CD4-positive, alpha-beta T cell treated with Interleukin-17A for 4 hours (primary cell): Measurements from ENCODE around the gene STK17B.
"Not testable (repeated sequence)": the region's sequence is repeated elsewhere in the genome, so short reads cannot be mapped to it uniquely, and the experiment has no call there.

ENCODE experiments used
- DNase-seq: peaks from one replicate; pipeline ENCODE4 v3.0.0-alpha.2; 2020; ENCODE audit warnings: mixed read lengths

Gene STK17B

DNA sequence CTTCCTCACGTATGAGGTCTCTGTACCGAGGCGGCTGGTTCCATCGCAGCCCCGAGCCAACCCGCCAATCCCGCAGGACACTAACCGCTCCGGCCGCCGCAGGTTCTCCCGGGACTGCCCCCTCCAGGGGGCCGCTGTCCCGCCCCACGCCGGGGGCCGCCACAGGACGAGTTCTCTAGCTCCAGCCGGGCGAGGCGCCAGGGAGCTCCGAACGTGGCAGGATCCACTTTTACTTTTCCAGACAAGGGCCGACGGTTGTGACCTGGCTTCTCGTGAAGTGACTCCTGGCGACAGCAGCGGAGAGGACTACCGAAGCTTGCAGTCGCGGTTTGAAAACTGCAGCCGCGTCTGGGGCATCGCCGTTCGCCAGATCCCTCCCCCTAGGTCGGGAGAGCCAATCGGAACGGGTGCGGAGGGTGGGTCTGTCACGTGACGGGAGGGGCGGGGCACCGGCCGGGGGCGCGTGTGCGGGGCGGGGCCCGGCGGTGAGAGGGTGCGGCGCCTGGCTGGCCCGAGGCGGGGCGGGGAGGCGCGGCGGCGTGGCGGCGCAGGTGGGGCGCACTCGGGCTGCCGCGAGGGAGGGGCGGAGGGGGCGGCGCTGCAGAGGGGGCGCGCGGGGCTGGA is at the start of gene STK17B:
Gene STK17B, minus strand, starts transcription at position 331 of the 624 bp plus-strand sequence. CDS start 8,195 bp downstream, outside the sequence.
- DNase-seq: peak; percentile 99

DNA sequence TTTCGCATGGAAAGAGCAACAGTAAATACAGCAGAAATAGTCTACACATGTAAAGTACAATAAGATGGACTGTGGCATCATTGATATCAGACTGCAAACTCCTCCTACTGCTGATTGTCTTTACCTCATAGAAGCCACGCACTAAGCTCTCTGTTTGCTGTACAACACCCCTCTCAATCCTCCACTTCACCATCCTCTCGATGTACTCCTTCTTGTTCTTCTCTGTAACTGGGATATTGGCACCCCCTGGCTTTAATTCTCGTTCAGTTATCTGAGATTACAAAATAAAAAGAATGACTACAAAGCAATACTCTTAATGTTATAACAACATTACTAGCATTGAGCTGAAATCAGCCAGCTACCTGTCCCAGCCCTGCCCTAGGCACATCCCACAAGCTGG is 49.3 kb upstream of the STK17B start:
- DNase-seq: peak; percentile 46

DNA sequence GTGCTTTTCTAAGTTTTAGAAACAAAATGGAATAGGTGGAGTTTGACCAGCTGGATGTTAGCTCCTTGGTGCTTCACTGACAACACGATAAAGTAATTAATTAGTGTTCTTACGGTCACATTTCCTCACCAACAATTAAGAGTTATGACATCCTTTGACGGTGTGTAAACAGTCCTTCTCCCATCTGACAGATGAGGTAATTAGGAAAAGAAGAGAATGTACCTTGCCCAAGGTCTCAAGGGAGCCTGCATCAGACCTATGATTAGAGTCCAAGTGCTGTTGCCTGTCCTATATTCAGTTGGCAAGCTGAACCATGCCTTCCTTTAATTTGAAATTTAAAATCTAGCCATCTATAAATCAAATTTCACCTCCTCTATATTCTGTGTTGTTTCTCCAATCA is 48.3 kb upstream of the STK17B start:
- DNase-seq: no peak

DNA sequence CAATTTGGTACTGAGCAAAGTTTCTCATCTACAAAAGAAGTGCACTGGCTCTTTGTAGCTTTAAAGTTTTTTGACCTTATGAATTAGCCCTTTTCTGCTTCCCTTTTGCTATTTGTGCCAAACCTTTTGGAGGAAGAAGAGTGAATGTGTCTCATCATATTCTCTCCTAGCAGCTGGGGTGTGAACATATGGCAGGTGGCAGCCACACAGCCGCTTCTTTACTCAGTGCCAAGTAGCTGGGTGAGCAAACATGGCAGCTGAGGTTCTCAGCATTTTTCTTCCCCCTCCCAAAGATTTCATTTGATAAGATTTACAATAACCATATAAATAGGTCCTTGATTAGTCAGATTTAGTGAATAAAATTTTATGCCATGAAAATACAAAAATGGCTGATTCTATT is 46.7 kb upstream of the STK17B start:
- no peak for DNase-seq

DNA sequence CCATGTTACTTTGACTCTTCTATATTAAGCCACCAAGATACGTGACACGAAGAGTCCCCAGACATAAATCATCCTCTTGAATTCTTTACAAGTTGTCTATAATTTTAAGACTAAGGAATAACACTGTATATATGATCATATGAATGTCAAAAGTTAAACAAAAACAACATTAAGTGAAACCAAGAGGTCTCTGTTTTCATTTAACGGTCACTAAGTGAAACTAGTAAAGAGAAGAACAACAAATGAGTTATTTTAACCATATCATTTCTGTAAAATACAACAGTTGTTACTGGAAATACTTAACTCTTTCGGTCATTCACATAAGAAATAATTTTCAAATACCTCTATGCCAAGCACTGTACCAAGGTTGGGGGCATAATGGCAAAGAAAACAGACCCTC is 45.7 kb upstream of the STK17B start:
- DNase-seq: no peak

DNA sequence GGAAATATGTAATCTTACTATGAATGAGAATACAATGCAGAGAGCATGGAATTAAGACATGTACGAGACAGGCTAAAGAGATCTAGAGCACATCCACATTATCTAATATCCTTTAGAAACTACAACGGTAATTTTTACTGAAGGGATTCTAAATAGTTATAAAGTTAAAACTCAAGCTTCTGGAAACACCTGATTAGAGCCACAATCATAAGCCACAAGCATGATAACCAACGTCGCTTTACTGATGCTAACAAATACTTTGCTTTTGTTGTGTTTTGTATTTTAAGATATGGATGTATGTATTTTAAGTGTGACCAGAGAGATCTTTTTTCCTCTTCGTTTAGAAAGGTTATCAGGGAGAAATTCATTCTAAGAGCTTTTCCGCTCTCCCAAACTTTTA is 44.0 kb upstream of the STK17B start:
- DNase-seq: no peak

DNA sequence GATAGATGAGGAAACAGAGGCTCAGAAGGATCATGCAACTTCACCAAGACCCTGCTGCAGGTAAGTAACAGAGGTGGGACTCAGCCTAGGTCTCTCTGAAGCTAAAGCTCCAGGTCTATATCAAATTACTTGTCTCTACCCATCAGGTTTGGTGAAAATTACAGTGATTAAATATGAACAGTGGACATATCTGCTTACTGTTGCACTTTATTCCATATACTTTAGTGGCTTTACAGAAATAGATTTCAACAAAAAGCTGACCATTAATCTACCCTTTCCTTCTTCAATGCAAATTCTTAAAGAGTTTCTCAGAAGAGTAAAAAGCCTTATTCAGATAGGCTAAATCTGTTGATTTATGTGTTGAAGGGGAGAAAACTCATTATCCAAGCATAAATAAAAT is 42.8 kb upstream of the STK17B start:
- DNase-seq: no peak

DNA sequence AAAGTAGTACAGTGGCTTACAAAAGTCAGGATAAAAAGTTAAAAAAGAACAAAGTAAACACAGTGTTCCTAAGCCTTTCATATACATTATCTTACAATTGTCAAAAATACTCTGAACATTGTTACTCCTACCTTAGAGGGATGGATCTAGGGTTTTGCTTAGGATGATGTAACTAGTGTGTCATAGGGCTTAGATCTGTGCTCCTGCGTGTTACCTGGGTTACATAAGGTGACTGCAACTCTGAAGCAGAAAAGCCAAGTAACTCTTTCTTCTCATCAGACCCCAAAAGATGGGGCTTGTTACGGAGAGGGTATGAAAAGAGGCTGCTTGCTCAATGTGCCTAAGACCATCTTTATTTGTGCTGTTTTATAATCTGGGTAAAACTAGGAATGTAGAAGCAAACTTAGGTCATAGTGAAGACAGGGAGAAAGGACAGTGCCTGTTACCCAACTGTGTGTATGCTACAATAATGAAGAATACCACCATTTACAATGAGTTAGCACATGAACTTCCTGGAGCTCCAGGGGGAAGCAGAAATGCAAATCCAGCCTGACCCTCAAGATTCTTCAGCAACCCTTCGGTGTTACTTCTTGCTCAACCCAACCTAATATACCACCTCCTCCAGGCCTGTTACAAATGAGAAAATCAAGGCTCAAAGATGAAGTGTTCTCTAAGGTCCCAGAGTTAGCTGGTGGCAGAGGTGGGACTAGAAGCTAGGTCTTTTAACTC is 42.0 kb upstream of the STK17B start:
- no peak for DNase-seq

DNA sequence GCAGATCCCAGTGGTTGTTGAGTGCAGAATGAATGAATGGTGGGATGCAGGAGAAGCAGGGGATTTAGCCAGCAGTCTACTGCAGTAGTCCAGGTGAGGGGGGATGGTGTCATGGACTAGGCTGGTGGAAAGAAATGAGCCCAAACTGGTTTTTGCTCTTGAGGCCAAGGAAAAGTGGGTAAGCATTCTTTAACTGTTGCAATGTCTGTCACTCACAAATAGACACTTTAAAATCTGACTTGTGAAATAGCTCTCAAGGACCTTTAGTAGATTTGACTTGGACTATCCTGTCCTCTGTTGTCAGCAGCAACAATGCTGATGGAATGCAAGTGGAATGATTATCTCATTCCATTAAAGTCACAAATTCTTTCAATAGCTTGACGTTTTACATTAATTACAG is 37.5 kb upstream of the STK17B start:
- DNase-seq: no peak

DNA sequence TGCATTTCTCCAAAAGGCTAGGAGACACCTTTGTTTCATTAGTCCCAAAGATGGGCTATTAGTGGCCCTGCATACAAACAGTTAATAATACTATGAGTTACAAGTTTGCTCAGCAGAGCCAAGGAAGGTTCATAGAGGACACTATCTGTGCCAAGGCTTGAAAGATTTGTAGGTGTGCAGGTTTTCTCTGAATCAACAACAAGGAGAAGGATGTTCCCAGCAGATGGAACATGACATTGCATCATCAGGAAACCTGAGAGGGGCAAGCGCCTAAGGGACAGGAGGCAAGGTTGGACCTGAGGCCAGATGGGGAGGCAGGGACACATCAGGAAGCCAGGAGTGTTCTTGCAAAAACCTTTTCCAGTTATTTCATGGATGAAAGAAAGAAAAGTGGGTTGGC is 35.4 kb upstream of the STK17B start:
- DNase-seq: no peak

DNA sequence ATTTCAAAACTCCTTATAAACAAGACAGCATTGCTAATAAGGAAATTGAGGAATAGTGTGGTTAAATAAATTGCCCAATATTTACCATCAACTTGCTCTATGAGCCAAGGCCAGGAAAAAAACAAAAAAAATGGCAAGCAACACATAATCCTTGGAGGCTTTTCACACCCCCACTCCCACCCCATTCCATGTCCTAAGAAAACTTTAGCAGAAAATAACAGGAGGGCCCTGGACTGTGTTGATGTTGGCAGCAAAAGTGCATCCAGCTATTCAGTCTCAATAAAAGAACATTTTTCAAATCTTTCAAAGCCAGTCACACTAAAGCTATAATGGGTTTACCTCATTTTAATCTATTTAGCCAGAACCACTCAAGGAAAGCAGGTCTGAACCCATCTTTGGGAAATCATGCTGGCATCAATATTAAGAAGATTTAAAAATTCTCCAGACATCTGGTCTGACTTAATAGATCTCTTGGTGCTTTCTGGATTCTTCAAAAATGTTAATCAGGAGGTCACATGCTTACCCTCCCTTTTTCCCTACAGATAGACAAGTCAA is 34.6 kb upstream of the STK17B start:
- no peak for DNase-seq

DNA sequence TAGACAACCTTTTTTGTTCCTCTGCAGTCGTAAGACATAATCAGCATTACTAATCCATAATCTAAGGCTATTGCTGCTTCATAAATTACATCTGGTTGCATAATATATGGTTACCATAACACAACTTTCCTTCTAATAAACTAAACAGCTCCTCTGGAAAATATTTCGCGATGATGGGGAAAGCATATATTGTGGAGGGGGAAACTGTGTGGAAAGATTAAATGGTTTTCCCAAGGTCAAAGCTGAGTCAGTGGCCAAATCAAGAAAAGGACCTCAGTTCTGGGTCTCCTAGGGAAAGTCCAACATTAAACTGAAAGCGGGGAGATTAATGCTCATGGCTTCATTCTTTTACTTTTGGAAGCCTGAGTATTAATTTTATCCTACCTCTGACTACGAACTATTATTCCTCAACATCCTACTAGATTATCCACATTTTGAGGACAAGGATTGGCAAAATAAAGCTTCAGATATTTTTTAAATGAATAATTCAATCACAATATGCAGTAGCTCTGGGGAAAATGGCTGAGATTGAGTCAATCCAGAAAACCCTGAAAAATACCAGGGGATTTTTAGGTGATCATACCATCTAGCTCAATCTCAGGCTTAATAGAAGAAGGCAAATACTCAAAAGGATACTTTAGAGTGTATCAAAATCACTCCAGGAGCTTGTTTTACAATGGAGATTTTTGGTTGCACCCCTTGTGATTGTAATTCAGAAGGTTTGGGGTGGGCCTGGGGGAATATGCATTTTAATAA is 33.8 kb upstream of the STK17B start:
- no peak for DNase-seq

DNA sequence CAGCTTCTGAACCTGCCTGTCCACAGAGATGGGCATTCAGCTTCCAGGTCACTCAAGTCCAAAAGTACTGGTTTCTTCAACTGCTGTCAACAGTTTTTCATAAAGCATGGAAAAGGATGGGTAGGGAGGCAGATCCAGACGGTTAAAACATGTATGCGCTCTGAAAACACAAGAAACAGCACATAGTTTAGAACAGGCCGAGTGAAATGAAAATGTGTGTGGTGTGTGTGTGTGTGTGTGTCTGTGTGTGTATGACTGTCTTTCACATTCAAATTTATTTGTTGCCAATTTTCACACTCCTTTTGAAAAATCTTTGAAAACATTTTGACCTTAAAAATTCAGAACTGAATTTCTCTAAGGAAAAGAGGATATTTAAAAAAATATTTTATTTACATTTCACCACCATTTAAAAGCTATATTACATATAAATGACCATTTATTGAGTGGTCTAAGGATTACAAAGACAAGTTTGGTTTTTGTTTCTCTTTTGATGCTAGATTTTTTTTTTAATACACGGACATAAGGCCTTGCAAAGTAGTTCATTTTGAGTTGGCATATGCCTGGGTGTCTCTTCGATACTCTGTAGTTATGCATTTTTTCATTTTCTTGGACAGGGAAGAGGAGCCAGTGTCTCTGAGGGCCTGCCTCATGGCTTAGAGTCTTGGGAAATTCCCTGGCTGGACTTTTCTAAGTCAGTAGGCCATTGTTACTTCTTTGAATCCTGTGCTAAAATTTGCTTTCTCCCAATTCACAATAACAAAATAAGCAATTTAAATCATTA is 30.0 kb upstream of the STK17B start:
- DNase-seq: no peak

DNA sequence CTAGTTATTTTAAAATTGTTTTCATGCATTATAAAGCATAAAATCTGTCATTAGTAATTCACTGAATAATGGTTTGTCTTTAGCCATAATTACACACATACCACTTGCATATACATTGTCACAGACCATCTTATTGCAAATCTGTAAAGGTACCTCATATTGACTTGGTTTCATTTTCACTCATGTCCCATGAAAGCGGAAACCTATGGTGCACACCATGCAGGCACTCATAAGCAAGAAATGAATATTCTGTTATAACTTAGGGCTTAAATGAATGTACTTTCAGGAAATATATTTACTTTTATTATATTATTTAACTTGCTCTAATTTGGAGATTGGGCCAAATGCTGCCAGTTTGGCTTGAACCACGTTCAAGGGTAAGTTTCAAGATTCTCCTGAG is 29.2 kb upstream of the STK17B start:
- DNase-seq: peak; percentile 41

DNA sequence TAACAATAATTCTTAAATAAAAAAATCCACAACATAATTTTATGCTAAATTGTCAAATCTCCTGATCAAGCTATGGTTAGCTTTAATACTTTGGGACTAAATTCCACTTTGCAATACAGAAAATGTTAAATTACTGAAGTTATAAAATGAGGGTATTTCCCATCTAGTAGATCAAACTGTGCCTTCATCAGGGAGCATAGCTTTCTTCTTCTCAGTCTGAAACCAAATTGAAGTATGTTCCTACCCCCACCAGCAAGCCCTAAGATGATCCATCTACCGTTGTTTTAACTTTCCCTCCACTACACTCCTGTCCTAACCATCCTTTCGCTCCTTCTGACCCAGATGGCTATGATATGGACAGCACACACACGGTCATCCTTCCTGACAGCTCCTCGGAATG is 24.4 kb upstream of the STK17B start:
- no peak for DNase-seq

DNA sequence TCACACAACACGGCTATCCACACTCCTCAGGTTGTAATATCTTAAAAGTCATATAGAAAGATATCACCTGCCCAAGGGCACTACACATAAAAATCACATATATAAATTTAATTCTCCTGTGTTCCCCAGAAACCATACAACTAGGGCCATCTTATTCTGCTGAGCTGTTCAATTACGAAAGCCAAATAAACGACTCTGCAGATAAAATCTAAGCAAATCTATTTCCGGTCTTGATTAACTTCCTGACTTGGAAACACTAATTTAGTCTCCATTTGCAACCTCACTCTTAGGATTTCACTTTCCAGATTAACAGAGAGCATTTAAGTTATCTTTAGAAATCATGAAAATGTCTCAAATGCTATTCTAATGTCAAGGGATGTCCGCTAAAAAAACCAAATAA is 23.9 kb upstream of the STK17B start:
- no peak for DNase-seq

DNA sequence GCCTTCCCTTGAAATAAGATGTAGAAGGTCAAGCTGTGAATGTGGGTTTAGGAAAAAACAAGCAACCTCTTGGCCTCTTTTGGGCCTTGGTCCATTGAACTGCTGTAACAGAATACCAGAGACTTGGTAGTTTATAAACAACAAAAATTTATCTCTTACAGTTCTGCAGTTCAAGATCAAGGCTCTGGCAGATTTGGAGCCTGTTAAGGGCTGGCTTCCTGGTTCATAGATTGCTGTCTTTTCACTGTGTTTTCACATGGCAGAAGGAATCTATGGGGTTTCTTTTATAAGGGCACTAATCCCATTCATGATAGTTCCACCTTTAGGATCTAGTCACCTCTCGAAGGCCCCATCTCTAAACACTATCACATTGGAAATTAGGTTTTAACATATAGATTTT is 20.2 kb upstream of the STK17B start:
- DNase-seq: peak; percentile 13

DNA sequence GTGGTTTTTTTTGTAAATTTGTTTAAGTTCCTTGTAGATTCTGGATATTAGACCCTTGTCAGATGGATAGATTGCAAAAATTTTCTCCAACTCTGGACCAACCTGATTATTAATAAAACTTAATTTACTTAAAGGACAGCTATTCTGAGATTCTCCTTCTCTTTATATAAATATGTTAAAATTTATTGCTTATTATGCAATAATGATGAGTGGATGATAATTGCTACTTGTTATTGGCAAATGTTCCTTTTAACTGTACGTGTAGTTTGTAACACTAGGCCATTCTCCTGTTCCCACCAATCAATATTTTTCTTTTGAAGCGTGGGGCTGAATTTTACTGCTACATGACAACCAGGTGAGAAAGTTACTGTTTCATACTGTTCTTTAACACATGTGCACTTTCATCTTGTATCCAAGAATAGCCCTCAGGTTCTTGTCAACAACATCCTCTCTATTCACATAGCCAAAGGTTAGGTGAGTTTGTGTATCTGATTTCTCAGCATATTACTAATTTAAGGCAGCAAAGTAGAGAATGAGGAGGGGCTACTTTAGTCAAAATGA is 16.6 kb upstream of the STK17B start:
- no peak for DNase-seq

DNA sequence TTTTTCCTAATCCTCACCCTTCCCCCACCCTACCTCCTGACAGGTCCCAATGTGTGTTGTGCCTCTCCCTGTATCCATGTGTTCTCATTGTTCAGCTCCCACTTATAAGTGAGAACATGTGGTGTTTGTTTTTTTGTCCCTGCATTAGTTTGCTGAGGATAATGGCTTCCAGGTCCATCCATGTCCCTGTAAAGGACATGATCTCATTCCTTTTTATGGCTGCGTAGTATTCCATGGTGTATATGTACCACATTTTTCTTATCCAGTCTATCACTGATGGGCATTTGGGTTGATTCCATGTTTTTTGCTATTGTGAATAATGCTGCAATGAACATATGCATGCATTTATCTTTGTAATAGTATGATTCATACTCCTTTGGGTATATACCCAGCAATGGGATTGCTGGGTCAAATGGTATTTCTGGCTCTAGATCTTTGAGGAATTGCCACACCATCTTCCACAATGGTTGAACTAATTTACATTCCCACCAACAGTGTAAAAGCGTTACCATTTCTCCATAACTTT is 15.9 kb upstream of the STK17B start:
- not testable (repeated sequence) for DNase-seq

DNA sequence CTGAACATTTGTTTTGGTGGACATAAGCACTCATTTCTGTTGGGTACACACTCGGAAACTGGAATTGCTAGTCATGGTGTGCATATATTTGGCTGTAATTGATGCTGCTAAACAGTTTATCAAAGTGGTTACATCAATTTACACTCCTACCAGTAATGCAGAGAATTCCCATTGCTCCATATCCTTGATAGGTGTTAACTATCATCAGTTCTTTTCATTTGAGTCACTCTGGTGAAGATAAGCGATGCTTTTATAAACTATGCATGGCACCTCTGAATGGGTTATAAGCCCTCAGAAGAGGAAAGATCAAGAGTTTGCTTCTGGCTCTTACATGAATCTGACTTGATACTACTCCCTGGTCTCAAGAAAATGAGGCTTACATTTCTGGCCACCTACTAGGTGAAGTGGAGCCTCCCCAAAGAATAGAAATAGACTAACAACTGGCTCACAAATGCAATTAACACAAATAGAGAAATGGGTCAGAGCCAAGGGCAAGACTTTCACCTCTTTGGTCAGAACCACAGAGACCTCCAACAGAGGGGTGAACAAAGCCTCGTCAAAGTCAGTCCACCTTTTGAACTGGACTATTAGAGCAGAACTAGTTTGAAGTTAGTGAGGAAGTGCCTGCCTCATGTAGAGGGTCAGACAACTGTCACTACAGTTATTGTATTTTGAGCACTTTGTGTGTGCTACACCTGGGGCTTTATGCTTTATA is 15.0 kb upstream of the STK17B start:
- no peak for DNase-seq

DNA sequence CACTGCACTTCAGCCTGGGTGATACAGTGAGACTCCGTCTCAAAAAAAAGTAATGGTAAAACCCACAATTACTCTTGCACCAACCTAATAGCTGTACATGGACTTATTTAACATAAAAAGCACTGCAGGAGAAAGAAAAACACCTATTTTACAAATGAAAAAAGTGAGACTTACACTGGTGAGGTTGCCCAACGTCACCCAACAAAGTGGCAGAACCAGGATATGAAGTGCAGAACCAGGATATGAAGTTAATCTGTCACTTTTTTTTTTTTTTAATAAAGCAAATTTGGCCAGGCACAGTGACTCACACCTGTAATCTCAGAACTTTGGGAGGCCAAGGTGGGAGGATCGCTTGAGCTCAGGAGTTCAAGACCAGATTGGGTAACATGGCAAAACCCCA is 13.5 kb upstream of the STK17B start:
- no peak for DNase-seq
